ENCODE data around the gene TMEM94.

The TMEM94 gene

GRCh38 chr17:75411328-75412067, 44.9 kb upstream of the TMEM94 start:
- POLR2A ChIA-PET, result interaction anchor here (0.6 to 2.0 kb wide), 6 partner anchors 21 to 299 kb away, joined by 3 to 13 read pairs (median 4); partner anchors contain the start of gene MIF4GD
- CTCF ChIA-PET, result interaction anchor here (0.5 to 3.5 kb wide), 29 partner anchors 8 to 666 kb away, joined by 3 to 30 read pairs (median 5); partner anchors contain the start of genes MIF4GD, MRPS7, NUP85 and SLC25A19
- Histone ChIP-seq H3K4me3 (ENCODE audit: low read depth, low read length) (no peak overlapping the region), H3K9me3 (ENCODE audit: control insufficient read depth, insufficient read depth, low read depth, low read length) (no peaks in the 10 kb centered on the region), H3K36me3 (ENCODE audit: control insufficient read depth in 2 of 2, insufficient read depth in 1 of 2, low read length in 2 of 2) (no peaks in the 10 kb centered on the region), H3K27ac (ENCODE audit: extremely low read depth, low read depth, low read length) (no peak overlapping the region), H3K4me1 (ENCODE audit: control insufficient read depth, insufficient read depth, low read length) (0 out of 2 replicates have a peak, but pooled peaks cover 2% of the 10 kb centered on the region)
- peak; percentile 79 for TF ChIP-seq ZNF121 (tag by site-specific recombination; IDR thresholded peaks at IDR 0.05)
- no peak for TF ChIP-seq ZNF433 (tag by site-specific recombination; IDR thresholded peaks at IDR 0.05; ENCODE audit: low read depth)
- no peak for TF ChIP-seq ZEB2 (tag by site-specific recombination; IDR thresholded peaks at IDR 0.05)
- TF ChIP-seq EGR2 (tag by site-specific recombination; IDR thresholded peaks at IDR 0.05; ENCODE audit: low read depth), result no peak
- no peak for TF ChIP-seq AEBP2 (tag by site-specific recombination; IDR thresholded peaks at IDR 0.05; ENCODE audit: borderline replicate concordance)
- TF ChIP-seq KLF1 (tag by site-specific recombination; IDR thresholded peaks at IDR 0.05), result no peak

GRCh38 chr17:75412455-75413317, 43.7 kb upstream of the TMEM94 start:
- no peak overlapping the region for H3K4me3 ChIP-seq (ENCODE audit: low read depth, low read length)
- no peaks in the 10 kb centered on the region for H3K9me3 ChIP-seq (ENCODE audit: control insufficient read depth, insufficient read depth, low read depth, low read length)
- no peaks in the 10 kb centered on the region for H3K4me1 ChIP-seq (ENCODE audit: control insufficient read depth, insufficient read depth, low read length)
- ChIA-PET CTCF (interaction anchor here (0.6 to 3.5 kb wide), 46 partner anchors 9 to 557 kb away, joined by 3 to 30 read pairs (median 4); partner anchors contain the start of genes MIF4GD, MRPS7, NUP85 and SLC25A19), POLR2A (interaction anchor here (0.6 to 2.0 kb wide), 7 partner anchors 97 to 172 kb away, joined by 3 to 13 read pairs (median 4); partner anchors contain the start of genes GGA3, MIF4GD and SLC25A19)
- H3K27ac ChIP-seq (ENCODE audit: extremely low read depth, low read depth, low read length), result no peak overlapping the region
- no peaks in the 10 kb centered on the region for H3K36me3 ChIP-seq (ENCODE audit: control insufficient read depth in 2 of 2, insufficient read depth in 1 of 2, low read length in 2 of 2)
- peak; percentile 98 for TF ChIP-seq ZNF366 (tag by site-specific recombination; conservative IDR thresholded peaks at IDR 0.05)
- TF ChIP-seq SCRT2 (tag by site-specific recombination; IDR thresholded peaks at IDR 0.05), result peak; percentile 70
- TF ChIP-seq ZNF558 (tag by site-specific recombination; IDR thresholded peaks at IDR 0.05), result no peak; the same call in 1 of the 2 replicates
- TF ChIP-seq ZNF10 (tag by site-specific recombination; IDR thresholded peaks at IDR 0.05), result peak; percentile 37; the same call in 1 of the 2 replicates
- TF ChIP-seq ZNF18 (tag by site-specific recombination; IDR thresholded peaks at IDR 0.05), result no peak
- TF ChIP-seq ZNF473 (tag by site-specific recombination; IDR thresholded peaks at IDR 0.05), result no peak
- peak; percentile 76; the same call in 1 of the 2 replicates for TF ChIP-seq ZNF768 (tag by site-specific recombination; IDR thresholded peaks at IDR 0.05)
- 0 out of 2 replicates have a peak, but pooled peaks have one; percentile 21 for TF ChIP-seq ZNF629 (tag by site-specific recombination; IDR thresholded peaks at IDR 0.05)
- peak; percentile 77 for TF ChIP-seq SP7 (tag by site-specific recombination; IDR thresholded peaks at IDR 0.05)
- TF ChIP-seq ZEB2 (tag by site-specific recombination; IDR thresholded peaks at IDR 0.05), result 0 out of 2 replicates have a peak, but pooled peaks have one; percentile 53
- no peak for TF ChIP-seq ZNF19 (tag by site-specific recombination; IDR thresholded peaks at IDR 0.05; ENCODE audit: low read depth)
- 0 out of 2 replicates have a peak, but pooled peaks have one; percentile 30 for TF ChIP-seq ZNF664 (tag by site-specific recombination; IDR thresholded peaks at IDR 0.05)
- TF ChIP-seq ZNF585B (tag by site-specific recombination; IDR thresholded peaks at IDR 0.05), result no peak
- peak; percentile 100 for TF ChIP-seq ZNF654 (tag by site-specific recombination; IDR thresholded peaks at IDR 0.05; ENCODE audit: low read depth)
- peak; percentile 81 for TF ChIP-seq CTCF (tag by site-specific recombination; IDR thresholded peaks at IDR 0.05)
- peak; percentile 48; the same call in 1 of the 2 replicates for TF ChIP-seq ZNF501 (tag by site-specific recombination; IDR thresholded peaks at IDR 0.05)
- TF ChIP-seq PRDM1 (tag by site-specific recombination; IDR thresholded peaks at IDR 0.05), result peak; percentile 99
- TF ChIP-seq ZNF391 (tag by site-specific recombination; IDR thresholded peaks at IDR 0.05; ENCODE audit: borderline replicate concordance, low read depth), result 0 out of 2 replicates have a peak, but pooled peaks have one; percentile 49
- TF ChIP-seq ZNF335 (tag by site-specific recombination; conservative IDR thresholded peaks at IDR 0.05), result peak; percentile 61
- TF ChIP-seq ZBTB8A (tag by site-specific recombination; IDR thresholded peaks at IDR 0.05), result 0 out of 2 replicates have a peak, but pooled peaks have one; percentile 17
- no peak for TF ChIP-seq ZBTB17 (tag by site-specific recombination; IDR thresholded peaks at IDR 0.05)
- peak; percentile 37; the same call in 1 of the 2 replicates for TF ChIP-seq ZNF362 (tag by site-specific recombination; IDR thresholded peaks at IDR 0.05)
